OCI-LY7 (cell line): Measurements from ENCODE around the gene SLC2A10. TPM values are rescaled to one million over a fixed set of nuclear protein-coding genes. Genes with fewer than 3 reads are reported as not detected.

Experiments used
- BruUV-seq: library from RNA; stranded (reverse); fragments of 400-500 nt; replicated peaks from 2 replicates; lab custom pipeline; 2021; lab: Mats Ljungman, UMichigan
- CTCF ChIA-PET: fragments of 300-600 bp; sonication (Branson Sonifier 250); formaldehyde crosslinking; loops from one replicate; lab custom pipeline; 2022; ENCODE audit warnings: antibody characterized with exemption; ENCODE audit not compliant: unreplicated experiment; lab: Charles Lee
- POLR2A ChIA-PET: fragments of 300-600 bp; sonication (Branson Sonifier 250); formaldehyde crosslinking; loops from one replicate; lab custom pipeline; 2022; ENCODE audit warnings: antibody characterized with exemption; lab: Charles Lee
- DNase-seq: peaks from one replicate; pipeline ENCODE4 v3.0.0-alpha.2; 2015; ENCODE audit warnings: low spot score
- H2AFZ ChIP-seq: fragments of 200-600 bp; sonication (generic), shearing (Covaris generic); 2 replicates; pipeline ENCODE4 v1.6.1; 2014; ENCODE audit warnings: mild to moderate bottlenecking, antibody characterized with exemption, low read length, moderate library complexity
- H3K27ac ChIP-seq: fragments of 200-600 bp; sonication (generic); 2 replicates; pipeline ENCODE4 v1.5.1; 2014; ENCODE audit warnings: mixed run types, low read depth, mild to moderate bottlenecking, moderate library complexity, low read length, inconsistent platforms; ENCODE audit not compliant: poor library complexity, severe bottlenecking
- H3K36me3 ChIP-seq: fragments of 200-600 bp; sonication (generic); 2 replicates; pipeline ENCODE4 v1.6.1; 2014; ENCODE audit warnings: mild to moderate bottlenecking, antibody characterized with exemption, low read length, moderate library complexity, mixed read lengths; ENCODE audit not compliant: insufficient read depth
- H3K4me1 ChIP-seq: fragments of 200-600 bp; sonication (generic); 2 replicates; pipeline ENCODE4 v1.5.1; 2014; ENCODE audit warnings: mild to moderate bottlenecking, low read length; ENCODE audit not compliant: insufficient read depth, poor library complexity, severe bottlenecking
- H3K4me2 ChIP-seq: fragments of 200-600 bp; sonication (generic); 2 replicates; pipeline ENCODE4 v1.6.1; 2014; ENCODE audit warnings: mild to moderate bottlenecking, low read length
- H3K4me3 ChIP-seq: fragments of 200-600 bp; sonication (generic); 2 replicates; pipeline ENCODE4 v1.5.1; 2014; ENCODE audit warnings: mild to moderate bottlenecking, low read depth, low read length; ENCODE audit not compliant: poor library complexity, severe bottlenecking
- H3K79me2 ChIP-seq: fragments of 200-600 bp; sonication (generic); 2 replicates; pipeline ENCODE4 v1.6.1; 2016; ENCODE audit warnings: low read depth, mild to moderate bottlenecking, low read length, moderate library complexity, mixed read lengths; ENCODE audit not compliant: insufficient read depth
- H3K9me2 ChIP-seq: fragments of 200-600 bp; sonication (generic); 2 replicates; pipeline ENCODE4 v1.6.1; 2016; ENCODE audit warnings: mild to moderate bottlenecking, low read length, mixed read lengths; ENCODE audit not compliant: insufficient read depth
- H3K9me3 ChIP-seq: fragments of 200-600 bp; sonication (generic); 2 replicates; pipeline ENCODE4 v1.6.1; 2014; ENCODE audit warnings: mild to moderate bottlenecking, mixed run types, low read length, mixed read lengths
- H4K20me1 ChIP-seq: fragments of 200-600 bp; sonication (generic); 2 replicates; pipeline ENCODE4 v1.6.1; 2014; ENCODE audit warnings: mild to moderate bottlenecking, antibody characterized with exemption, low read length, moderate library complexity, mixed read lengths; ENCODE audit not compliant: insufficient read depth
- CTCF ChIP-seq: fragments of 200-600 bp; sonication (generic); conservative IDR thresholded peaks from 2 replicates; pipeline ENCODE4 v1.5.1; 2014; ENCODE audit warnings: mild to moderate bottlenecking, antibody characterized with exemption, low read length, moderate library complexity, mixed read lengths
- EZH2phosphoT487 ChIP-seq: fragments of 200-600 bp; sonication (generic); IDR thresholded peaks from 2 replicates; pipeline ENCODE4 v1.6.1; 2018; ENCODE audit warnings: low read depth, borderline replicate concordance, mild to moderate bottlenecking, mixed run types, antibody characterized with exemption, low read length, moderate library complexity, mixed read lengths
- intact Hi-C: fragments of 100-400 bp; cut with micrococcal nuclease; formaldehyde crosslinking; loops from one replicate; pipeline ENCODE4 v1.10.0; 2022; ENCODE audit not compliant: unreplicated experiment
- total RNA-seq, 2 experiments: library from RNA; depleted of rRNA in 1 of 2; stranded (reverse); fragments of >200 nt in 1 of 2; shearing (Covaris generic) in 1 of 2; gene quantifications; 2 replicates each; pipeline ENCODE4 v1.2.3, GENCODE V29; 2014 to 2022

The SLC2A10 gene
- total RNA-seq, 2 experiments from 2014 or later: not detected

GRCh38 chr20:46708172-46708860 lies 1.1 kb upstream of the SLC2A10 start:
- Histone ChIP-seq H3K9me3 (peaks cover 23% of the 10 kb centered on the region; the same call in 1 of the 2 replicates), H3K4me2 (no peak overlapping the region), H3K36me3 (no peaks in the 10 kb centered on the region), H3K27ac (no peak overlapping the region), H3K9me2 (no peaks in the 10 kb centered on the region), H3K4me1 (no peaks in the 10 kb centered on the region), H2AFZ (no peak overlapping the region), H3K79me2 (no peaks in the 10 kb centered on the region), H3K4me3 (no peak overlapping the region), H4K20me1 (no peaks in the 10 kb centered on the region)
- ChIA-PET CTCF (no interaction called here), POLR2A (no interaction called here)
- intact Hi-C loops: no loop called here
- DNase-seq: no peak
- TF ChIP-seq CTCF: no peak
- no TSS peak for BruUV-seq

GRCh38 chr20:46709055-46709458 lies 392 bp upstream of the SLC2A10 start:
- BruUV-seq: no TSS peak
- no peak overlapping the region for H3K4me2 ChIP-seq
- H3K9me3 ChIP-seq: peaks cover 23% of the 10 kb centered on the region; the same call in 1 of the 2 replicates
- ChIA-PET CTCF (no interaction called here), POLR2A (no interaction called here)
- intact Hi-C loops: no loop called here
- no peaks in the 10 kb centered on the region for H3K4me1 ChIP-seq
- no peak overlapping the region for H2AFZ ChIP-seq
- no peaks in the 10 kb centered on the region for H3K36me3 ChIP-seq
- H3K79me2 ChIP-seq: no peaks in the 10 kb centered on the region
- TF ChIP-seq EZH2phosphoT487 (no peak), CTCF (no peak)
- no peak for DNase-seq
- no peaks in the 10 kb centered on the region for H4K20me1 ChIP-seq
- H3K27ac ChIP-seq: no peak overlapping the region
- no peaks in the 10 kb centered on the region for H3K9me2 ChIP-seq
- no peak overlapping the region for H3K4me3 ChIP-seq

GRCh38 chr20:46710153-46710913 lies 884 bp downstream of the SLC2A10 start:
- intact Hi-C loops: no loop called here
- Histone ChIP-seq H3K4me2 (no peak overlapping the region), H3K79me2 (no peaks in the 10 kb centered on the region), H3K27ac (no peak overlapping the region), H3K9me2 (no peaks in the 10 kb centered on the region), H2AFZ (no peak overlapping the region), H3K9me3 (peaks cover 20% of the 10 kb centered on the region; the same call in 1 of the 2 replicates), H3K36me3 (no peaks in the 10 kb centered on the region), H3K4me3 (no peak overlapping the region), H4K20me1 (no peaks in the 10 kb centered on the region), H3K4me1 (no peaks in the 10 kb centered on the region)
- DNase-seq: no peak
- TF ChIP-seq CTCF: no peak
- no peak for TF ChIP-seq EZH2phosphoT487
- CTCF ChIA-PET: no interaction called here
- POLR2A ChIA-PET: no interaction called here
- no TSS peak for BruUV-seq
